ENCODE measurements around the gene THEMIS2.
"Not testable (repeated sequence)": the region's sequence is repeated elsewhere in the genome, so short reads cannot be mapped to it uniquely, and the experiment has no call there.

Gene THEMIS2

DNA sequence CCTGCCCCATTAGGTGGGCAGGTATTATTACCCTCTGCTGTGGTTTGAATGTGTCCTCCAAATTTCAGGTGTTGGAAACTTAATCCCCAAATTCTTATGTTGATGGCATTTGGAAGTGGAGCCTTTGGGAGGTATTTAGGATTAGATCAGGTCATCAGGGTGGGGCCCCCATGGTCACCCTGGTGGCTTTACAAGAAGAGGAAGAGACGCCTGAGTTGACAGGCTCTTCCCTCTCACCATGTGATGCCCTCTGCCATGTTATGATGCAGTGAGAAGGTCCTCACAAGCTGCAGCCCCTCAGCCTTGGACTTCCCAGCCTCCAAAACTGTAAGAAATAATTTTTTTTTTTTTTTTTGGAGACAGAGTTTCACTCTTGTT, 8.8 kb upstream of the THEMIS2 start:
- DNase-seq: no peak

DNA sequence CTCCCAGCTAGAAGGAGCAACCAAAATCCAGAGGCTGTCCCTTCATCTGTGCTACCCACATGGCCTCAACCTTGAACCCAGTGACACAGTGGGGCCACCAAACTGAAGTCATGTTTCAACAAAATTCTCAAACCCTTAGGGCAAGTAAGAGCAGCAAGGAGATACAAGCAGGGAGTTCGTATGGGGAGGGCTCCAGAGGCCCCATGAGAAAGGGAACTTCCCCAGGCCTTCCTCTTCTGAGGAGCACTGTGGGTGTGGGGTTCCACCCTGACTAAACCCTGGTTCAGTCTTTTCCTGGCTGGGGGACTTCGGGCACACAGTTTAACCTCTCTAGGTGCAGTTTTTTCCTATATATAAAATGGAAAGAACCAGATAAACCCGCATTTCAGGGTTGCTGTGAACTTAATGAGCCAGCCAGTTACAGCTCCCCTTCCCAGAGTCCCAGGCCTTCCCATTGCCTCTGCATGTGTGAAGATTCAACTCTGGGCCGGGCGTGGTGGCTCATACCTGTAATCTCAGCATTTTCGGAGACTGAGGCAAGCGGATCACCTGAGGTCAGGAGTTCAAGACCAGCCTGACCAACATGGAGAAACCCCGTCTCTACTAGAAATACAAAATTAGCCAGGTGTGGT, 8.0 kb upstream of the THEMIS2 start:
- DNase-seq: no peak

DNA sequence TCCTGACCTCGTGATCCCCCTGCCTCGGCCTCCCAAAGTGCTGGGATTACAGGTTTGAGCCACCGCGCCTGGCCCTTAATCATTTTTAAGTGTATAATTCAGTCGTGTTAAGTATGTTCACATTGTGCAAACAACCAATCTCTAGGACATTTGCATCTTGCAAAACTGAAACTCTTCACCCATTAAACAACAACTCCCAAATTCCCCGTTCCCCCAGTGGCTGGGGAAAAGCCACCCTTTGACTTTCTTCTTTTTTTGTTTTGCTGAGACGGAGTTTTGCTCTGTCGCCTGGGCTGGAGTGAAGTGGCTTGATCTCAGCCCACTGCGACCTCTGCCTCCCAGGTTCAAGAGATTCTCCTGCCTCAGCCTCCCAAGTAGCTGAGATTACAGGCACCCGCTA, 6.5 kb upstream of the THEMIS2 start:
- no peak for DNase-seq

DNA sequence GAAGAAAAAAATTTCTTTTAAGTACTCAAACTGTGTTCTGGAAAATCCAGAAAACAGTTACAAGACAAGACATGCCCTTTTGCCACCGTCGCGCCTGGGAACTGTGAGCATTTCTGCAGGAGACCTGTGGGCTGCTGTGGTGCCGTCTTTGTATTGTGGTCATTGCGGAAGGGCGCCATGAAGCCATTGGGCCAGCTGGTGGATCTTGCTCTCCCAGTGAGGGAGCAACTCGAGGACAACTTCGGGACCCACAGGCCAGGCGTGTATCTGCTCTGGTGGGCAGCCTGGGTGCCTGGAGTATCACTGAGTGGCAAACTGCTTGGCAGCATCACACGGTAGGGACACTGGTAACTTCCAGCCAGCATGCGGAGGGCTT, 3.8 kb upstream of the THEMIS2 start:
- no peak for DNase-seq

DNA sequence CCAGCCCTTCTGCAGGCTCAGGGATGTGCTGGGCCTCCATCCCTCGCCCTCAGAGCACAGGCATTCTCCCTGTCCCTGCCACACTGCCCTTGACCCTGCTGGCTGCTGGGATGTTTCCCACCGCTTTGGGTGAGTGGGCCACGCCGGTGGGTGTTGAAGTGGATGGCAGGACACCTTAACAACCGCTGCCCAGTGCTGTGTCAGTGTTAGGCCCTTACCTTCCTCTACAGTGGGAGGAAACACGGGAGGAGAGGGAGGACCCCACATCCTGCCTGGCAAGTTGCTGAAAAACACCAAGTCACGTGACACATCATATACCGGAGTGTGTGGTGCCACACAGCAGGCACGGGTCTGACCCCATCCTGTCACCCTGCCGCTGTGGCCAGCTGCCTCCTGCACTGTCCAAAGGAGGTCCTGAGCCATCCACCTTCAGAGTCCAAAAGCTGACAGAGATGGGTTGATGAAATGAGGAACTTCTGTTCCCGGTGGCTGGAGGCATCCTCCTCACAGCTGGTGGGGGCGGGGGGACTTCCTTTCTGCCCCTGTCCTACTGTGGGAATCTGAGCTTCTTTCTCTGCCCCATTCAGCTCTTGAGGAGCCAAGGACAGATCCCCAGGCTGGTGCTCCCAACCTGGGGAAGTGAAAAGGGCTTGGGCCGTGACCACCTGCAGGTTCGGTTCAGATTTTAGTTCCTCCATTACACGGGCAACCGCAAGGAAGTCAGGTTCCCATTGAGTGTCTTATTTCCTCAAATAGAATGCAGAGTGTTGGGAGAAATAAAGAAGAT, 3.2 kb upstream of the THEMIS2 start:
- no peak for DNase-seq

DNA sequence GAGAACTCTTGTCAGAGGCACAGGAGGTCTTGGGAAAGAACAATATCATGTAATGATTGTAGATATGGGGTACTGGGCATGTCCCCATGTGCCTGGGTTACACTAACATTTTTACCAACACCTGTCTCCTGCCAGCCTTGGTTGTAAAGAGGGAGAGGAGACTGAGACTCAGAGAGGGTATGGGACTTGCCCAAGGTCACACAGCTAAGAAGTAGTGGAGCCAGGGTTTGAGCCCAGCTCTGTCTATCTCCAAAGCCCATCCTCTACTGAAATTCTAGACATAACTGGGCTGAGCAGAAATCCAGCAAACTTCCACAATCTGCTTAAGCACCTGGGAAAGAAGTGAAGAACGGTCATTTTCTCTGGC, 2.6 kb upstream of the THEMIS2 start:
- no peak for DNase-seq

DNA sequence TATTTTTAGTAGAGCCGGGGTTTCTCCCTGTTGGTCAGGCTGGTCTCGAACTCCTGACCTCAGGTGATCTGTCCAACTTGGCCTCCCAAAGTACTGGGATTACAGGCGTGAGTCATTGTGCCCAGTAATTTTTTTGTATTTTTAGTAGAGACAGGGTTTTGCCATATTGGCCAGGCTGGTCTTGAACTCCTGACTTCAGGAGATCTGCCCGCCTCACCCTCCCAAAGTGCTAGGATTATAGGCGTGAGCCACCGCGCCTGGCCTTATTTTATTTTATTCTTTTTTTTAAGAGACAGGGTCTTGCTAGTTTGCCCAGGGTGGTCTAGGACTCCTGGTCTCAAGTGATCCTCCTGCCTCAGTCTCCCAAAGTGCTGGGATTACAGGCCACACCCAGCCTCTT, 1.3 kb upstream of the THEMIS2 start:
- not testable (repeated sequence) for DNase-seq

DNA sequence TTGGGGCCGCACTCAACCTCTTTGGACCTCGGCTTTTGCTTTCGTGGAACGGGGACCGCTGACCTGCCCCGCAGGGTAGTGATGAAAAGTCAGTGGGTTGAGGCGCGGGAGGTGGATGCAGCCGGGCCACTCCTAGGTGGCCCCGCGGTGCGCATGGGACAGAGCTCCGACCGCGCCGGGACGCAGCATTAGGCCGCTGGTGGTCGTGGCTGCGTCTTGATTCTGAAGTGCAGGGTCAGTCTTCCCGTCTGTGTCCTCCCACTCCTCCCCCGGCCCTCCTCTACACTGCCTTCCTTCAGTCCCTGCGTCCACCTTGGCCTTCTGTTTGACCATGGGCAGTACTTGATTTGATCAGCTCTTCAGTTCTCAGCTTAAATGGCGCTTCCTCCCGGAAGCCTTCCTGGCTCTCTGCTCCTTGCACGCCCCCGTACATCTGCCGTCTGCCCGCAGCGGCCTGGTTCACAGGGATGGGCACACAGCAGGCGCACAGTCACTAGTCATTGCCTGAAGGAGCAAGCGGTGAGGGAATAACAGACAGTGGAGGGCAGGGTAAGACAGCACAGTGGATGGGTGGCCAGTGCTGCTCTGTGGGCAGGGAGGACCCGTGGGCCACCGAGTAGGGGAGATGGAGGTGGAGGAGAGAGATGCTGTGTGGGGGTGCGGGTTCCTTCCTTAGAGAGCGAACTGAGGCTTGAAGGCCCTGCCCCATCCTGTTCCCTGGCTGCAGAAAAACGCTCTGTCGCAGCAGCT, 633 bp downstream of the THEMIS2 start:
- no peak for DNase-seq

DNA sequence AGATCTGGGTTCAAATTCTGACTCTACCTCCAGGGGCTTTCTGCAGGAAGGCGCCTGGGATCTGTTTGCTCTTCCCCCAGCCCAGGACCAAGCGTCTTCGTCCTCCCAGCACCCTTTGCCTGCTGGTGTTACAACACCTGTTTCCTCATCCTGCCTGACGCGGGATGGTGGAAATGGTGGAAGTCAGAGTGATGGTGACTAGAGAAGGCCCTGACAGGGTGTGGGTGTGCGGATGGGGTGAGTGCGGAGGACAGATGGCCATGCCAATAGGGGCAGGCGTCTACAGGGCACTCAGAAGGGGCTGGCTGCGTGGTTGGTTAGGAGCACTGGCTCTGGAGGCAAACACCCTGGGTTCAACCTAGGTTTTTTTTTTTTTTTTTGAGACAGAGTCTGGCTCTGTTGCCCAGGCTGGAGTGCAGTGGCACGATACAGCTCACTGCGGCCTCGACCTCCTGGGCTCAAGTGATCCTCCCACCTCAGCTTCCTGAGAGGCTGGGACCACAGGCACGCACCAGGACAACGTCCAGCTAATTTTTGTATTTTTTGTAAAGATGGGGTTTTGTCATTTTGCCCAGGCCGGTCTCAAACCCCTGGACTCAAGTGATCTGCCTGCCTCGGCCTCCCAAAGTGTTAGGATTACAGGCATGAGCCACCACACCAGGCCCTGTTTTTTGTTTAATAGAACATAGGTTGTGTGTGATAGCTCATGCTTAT, 1.5 kb downstream of the THEMIS2 start:
- DNase-seq: no peak

DNA sequence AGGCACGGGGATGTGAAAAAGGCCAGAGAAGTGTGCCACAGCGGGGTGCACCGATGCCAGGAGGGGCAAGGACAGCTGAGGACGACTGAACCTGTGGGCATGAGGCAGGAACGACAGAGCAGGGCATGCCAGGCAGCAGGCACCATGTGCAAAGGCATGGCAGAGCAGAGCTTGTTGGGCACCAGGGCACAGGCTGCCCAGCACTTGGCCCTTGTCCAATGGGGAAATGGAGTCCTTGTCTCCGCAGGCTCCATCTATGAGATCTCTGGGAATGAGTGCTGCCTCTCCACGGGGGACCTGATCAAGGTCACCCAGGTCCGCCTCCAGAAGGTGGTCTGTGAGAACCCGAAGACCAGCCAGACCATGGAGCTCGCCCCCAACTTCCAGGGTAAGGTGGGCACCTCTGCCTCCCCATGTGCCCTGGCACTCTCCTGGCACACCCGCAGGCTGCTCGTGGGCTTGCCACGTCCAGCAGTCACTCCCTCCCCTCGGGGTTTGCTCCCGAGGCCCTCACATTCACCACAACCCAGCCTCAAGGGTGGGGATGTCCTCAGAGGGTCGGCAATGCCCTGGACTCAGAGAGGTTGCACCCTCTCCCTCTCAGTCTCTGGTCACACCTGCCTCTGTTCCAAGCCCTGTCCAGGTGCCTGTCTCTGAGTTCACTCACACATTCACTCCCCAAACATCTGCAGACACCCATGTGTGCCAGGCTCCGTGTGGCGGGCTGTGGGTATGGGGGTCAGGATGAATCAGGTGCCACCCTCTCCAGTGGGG, 4.2 kb downstream of the THEMIS2 start:
- peak; percentile 27 for DNase-seq

DNA sequence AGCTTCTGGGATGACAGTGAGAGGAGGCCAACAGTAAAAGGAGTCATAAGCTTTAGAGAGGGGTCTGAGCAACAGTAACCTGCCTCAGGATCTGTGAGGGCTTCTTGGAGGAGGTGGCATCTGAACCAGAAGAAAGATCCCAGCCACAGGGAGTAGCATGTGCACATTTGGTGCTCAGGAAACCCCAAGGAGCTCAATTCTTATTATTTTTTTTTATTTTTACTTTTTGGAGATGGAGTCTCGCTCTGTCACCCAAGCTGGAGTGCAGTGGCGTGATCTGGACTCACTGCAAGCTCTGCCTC, 4.7 kb downstream of the THEMIS2 start:
- no peak for DNase-seq

DNA sequence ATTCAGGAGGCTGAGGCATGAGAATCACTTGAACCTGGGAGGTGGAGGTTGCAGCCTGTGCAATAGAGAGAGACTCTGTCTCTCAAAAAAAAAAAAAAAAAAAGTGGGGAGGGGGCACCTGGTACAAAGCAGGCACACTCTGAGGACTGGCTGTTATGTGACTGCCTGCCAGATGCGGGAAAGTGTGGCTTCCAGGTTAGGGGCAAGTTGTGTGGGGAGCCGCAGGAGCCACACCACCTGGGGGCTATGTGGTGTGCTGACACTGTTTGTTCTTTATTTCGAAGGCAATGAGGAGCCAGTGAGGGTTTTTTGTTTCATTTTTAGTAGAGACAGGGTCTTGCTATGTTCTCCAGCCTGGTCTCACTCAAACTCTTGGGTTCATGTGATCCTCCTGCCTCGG, 5.7 kb downstream of the THEMIS2 start:
- no peak for DNase-seq

DNA sequence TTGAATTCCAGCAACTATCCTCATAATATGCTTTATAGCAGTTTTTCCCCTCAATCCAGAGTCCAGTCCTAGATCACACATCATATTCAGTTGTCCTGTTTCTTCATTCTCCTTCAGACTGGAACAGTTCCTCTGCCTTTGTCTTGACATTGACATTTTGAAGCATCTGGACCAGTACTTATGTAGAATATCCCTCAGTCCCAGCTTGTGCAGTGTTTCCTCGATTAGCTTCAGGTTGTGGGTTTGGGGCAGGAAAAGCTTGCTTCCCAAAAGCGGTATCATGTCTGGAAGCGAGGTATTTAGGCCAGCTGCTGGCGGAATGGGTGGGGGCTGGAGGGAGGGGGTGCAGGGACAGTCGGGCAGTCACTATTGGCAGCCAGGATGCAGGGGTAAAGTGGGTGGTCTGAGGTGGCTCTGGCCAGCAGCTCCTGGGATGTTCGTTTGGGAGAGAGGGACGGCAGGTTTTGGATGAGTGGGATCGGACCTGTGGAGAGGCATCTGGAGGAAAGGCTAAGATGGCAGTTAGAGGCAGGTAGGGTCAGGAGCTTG, 6.5 kb downstream of the THEMIS2 start:
- DNase-seq: no peak

DNA sequence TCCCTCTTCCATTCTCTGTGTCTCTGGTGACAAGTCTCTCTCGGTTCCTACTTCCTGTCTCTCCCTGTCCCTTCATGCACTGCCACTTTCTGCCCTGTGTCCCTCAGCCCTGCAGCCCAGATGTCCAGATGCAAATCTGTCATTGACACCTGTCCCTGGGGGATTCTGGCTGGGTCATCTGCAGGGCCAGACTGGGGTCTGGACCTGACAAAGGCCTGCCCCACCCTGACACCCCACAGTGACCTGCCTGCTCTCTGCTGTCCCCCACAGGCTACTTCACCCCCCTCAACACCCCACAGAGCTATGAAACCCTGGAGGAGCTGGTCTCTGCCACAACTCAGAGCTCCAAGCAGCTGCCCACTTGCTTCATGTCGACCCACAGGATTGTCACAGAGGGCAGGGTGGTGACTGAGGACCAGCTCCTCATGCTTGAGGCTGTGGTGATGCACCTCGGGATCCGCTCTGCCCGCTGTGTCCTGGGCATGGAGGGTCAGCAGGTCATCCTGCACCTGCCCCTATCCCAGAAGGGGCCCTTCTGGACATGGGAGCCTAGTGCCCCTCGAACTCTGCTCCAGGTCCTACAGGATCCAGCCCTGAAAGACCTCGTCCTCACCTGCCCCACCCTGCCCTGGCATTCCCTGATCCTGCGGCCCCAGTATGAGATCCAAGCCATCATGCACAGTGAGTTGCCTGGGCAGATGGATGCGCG, 7.2 kb downstream of the THEMIS2 start:
- no peak for DNase-seq

DNA sequence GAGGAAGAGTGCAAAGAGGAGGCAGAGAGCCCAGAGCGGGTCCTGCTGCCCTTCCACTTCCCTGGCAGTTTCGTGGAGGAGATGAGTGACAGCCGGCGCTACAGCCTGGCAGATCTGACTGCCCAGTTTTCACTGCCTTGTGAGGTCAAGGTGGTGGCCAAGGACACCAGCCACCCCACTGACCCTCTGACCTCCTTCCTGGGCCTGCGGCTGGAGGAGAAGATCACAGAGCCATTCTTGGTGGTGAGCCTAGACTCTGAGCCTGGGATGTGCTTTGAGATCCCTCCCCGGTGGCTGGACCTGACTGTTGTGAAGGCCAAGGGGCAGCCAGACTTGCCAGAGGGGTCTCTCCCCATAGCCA, 10.2 kb downstream of the THEMIS2 start:
- DNase-seq: no peak

DNA sequence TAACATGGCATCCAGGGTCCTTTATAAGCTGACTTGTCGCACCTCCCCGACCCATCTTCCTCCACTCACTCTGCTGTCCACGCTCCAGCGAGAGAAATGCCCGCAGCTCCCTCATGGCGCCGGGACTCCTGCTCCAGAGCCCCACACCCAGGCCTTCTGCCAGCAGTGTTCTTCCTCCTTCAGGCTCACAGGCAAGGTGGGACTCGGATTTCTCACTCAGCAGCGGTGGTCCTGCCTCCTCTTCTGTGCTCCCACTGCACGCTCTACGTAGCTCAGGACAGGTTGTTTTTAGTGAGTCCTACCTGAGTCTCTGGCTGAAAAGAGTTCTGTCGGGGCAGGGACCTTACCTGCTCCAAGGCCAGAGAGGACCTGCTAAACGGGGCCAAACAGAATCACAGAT, 11.2 kb downstream of the THEMIS2 start:
- DNase-seq: no peak

DNA sequence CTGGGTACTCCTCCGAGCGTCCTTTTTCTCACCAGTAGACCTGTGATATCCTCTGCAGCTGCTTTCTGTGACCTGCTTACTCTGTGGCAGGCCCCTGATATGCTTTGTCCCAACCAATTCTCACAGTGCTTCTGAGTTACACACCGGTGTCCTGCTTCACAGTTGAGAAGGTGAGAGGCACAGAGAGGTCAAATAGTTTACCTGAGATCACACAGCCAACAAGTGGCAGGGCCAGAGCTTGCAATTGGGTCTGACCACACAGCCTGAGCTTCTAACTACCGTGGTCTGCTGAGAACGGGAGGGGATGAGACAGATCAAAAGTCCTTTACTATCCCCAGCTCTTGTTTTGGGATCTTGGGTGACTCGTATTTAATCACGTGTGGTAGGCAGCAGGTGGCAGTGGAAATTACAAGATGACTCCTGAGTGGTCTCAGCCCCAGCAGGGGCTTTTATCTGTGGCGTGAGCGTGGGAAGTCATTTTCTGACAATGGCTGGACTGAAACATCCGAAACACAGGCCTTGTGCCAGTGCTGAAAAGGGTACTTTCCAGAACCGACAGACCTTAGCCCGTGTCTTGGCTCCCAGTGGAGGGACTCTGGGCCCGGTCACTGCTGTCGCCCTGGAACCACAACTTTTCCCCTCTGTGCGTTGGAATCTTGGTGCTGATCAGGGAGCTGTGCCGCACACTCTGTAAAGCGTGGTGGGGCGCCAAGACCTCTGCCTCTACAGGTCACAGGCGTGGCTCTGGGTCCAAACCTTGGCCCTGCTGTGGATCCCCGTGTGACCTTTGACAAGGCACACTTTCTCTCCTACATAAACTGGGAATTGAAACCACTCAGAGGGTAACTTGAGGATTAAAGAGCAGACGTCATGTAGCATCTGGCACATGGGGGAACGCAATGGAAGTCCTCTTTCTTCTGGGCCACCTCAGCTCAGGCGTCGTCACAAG, 11.9 kb downstream of the THEMIS2 start:
- no peak for DNase-seq

DNA sequence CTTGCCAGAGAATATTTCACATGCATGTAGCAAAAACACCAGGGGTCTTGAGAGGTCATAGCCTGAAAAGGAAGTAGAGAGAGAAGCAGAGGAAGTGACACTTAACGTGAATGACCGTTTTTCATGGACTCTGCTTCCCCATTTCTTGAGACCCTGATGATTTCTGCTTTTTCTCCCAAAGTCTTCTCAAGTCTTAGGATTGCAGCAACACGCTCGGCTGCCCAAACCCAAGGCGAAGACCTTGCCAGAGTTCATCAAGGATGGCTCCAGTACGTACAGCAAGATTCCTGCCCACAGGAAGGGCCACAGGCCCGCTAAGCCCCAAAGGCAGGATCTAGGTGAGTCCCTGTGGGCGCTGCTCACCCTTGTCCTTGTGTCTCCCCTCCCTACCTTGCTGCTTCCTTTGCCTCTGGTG, 12.8 kb downstream of the THEMIS2 start:
- DNase-seq: no peak

DNA sequence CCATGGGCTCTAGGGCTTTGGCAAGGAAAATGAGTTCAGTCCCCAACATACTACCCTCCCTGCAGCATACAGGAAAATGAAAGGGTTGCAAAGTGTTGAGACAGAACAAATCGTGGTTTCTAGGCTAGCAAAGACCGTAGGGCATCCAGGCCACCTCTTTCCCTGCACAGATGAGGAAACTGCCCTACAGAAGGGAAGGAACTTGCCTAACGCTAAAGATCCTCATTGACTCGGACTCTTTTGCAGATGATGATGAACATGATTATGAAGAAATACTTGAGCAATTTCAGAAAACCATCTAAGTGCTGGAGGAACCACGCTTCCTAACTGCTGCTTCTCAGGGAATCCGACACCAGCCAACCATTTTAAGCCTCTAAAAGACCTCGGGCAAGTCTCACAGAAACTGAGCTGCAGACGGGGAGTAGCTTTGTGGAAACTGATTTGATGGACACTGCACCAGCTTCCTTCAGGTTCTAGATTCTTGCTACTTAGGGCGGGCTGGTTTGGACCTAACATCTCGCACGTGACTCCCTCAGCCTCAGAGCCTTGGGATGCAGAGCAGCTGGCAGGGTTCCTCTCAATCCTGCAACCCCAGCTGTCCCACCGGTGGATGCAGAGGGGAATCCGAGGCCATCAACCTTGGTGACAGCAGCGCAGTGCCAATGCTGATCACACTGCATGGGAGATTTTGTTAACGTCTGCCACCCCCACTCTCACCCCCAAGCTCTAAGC, 13.4 kb downstream of the THEMIS2 start:
- no peak for DNase-seq

DNA sequence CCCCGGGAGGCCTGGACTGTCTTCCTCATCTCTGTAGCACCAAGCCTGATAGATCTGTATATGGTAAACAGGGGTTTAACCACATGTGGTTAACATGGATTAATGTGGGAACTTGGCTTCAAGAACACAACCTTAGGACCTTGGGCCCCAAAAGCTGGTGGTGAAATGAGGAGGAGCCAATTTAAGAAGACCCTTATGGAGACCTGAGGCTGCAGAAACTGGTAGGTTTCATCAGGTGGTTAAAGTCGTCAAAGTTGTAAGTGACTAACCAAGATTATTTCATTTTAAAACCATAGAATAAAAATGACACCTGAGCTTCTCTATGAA, 14.0 kb downstream of the THEMIS2 start:
- no peak for DNase-seq

Measured in NCI-H2029 (cell line).